ENCODE results near the gene PABPN1L. TPM values are rescaled to one million over a fixed set of nuclear protein-coding genes. Genes with fewer than 3 reads are reported as not detected.

Gene PABPN1L
- total RNA-seq, 2 donors from 2014 or later = not detected

DNA sequence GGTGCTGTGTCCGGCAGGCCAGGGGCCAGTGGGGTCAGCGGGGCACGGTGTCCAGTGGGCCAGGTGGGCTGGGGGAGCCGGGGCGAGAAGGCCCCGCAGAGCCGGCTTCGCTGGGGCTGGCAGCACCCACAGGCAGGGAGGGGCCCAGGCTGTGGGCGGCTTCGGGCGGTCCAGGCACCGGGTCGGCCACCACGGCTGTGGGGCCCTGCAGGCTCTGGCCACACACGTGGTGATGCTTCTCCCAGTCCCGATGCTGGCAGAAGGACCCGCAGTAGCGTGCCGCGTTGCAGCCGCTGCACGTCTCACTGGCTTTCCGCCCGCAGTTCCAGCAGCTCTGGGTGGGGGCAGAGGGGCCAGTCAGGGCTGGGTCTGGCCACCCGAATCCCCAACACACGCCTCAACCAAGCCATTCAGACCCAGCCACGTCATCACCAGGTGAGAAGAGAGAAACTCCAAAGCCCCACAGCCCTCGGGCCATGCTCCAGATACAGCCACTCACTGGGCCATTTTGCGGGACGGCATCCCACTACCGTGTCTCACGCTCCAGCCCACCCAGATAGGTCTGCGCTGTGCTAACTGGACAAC is 10.6 kb upstream of the PABPN1L start:
- no peak overlapping the region for H3K4me3 ChIP-seq
- intact Hi-C loops (cut with DNase I) = no loop called here
- peaks cover 5% of the 10 kb centered on the region for H3K27me3 ChIP-seq
- no peaks in the 10 kb centered on the region for H3K4me1 ChIP-seq
- H3K36me3 ChIP-seq = no peaks in the 10 kb centered on the region
- no peak overlapping the region for H3K27ac ChIP-seq
- H3K9me3 ChIP-seq = no peaks in the 10 kb centered on the region
- H3K9ac ChIP-seq (ENCODE audit: low read depth in 2 of 2, low read length in 2 of 2) = no peak overlapping the region
- TF ChIP-seq CTCF (IDR thresholded peaks at IDR 0.05) = no peak
- no peak for DNase-seq

DNA sequence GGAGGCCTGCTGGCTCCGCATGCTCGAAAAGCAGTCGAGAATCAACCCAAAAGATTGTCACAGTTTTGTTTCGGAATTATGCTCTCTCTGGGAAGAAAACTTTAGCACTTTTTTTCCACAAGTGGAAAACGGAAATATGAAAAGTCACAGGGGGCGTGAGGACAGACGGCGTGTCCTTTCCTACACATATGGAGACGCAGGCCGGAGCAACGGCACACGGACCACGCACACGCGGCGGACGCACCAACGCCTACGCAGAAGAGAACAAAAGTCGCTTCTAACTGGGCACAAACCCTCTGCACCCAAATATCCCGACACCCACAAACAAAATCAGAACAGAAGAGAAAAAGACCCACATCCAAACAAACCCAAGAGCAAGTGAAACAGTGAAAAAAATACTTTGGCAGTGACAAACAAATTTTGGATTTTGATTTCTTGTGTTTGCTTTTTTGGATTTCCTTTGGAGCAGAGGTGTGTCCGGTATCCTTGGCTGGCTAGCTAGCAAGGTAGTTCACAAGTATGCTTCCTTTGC is 9.3 kb upstream of the PABPN1L start:
- no peak overlapping the region for H3K27ac ChIP-seq
- peaks cover 5% of the 10 kb centered on the region for H3K27me3 ChIP-seq
- H3K4me1 ChIP-seq = no peaks in the 10 kb centered on the region
- no peaks in the 10 kb centered on the region for H3K36me3 ChIP-seq
- no peak overlapping the region for H3K4me3 ChIP-seq
- no peak overlapping the region for H3K9ac ChIP-seq (ENCODE audit: low read depth in 2 of 2, low read length in 2 of 2)
- H3K9me3 ChIP-seq = no peaks in the 10 kb centered on the region
- no peak for TF ChIP-seq CTCF (IDR thresholded peaks at IDR 0.05)
- DNase-seq = no peak
- intact Hi-C loops (cut with DNase I) = no loop called here

DNA sequence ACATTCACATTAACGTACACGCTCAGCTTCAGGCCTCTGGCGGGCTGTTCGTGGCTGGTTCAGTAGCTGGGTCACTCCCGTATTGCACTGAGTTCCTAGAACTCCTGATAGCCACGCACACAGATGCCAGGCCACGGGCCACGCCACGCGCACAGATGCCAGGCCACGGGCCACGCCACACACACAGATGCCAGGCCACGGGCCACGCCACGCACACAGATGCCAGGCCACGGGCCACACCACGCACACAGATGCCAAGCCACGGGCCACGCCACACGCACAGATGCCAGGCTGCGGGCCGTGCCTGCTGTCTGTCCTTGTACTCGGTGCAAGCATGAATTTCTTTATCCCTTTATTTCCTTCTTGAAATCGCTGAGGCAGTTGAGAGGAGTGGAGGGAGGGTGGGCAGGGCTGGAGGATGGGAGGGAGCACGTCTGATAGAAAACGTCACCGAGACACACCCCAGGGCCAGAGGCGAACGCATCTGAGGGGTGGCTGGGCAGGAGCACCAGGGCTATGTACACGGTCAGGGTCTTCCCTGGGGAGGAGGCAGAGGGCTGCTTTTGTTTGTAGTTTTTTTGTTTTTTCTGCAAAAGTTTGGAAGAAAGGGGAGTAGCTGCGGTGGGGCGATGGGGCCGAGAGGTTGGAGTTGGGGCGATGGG is 8.6 kb upstream of the PABPN1L start:
- Histone ChIP-seq H3K4me1 (no peaks in the 10 kb centered on the region), H3K4me3 (no peak overlapping the region), H3K9ac (ENCODE audit: low read depth in 2 of 2, low read length in 2 of 2) (no peak overlapping the region), H3K27me3 (peaks cover 11% of the 10 kb centered on the region), H3K9me3 (no peaks in the 10 kb centered on the region), H3K36me3 (no peaks in the 10 kb centered on the region), H3K27ac (no peak overlapping the region)
- DNase-seq = no peak
- TF ChIP-seq CTCF (IDR thresholded peaks at IDR 0.05) = no peak
- intact Hi-C loops (cut with DNase I) = no loop called here

DNA sequence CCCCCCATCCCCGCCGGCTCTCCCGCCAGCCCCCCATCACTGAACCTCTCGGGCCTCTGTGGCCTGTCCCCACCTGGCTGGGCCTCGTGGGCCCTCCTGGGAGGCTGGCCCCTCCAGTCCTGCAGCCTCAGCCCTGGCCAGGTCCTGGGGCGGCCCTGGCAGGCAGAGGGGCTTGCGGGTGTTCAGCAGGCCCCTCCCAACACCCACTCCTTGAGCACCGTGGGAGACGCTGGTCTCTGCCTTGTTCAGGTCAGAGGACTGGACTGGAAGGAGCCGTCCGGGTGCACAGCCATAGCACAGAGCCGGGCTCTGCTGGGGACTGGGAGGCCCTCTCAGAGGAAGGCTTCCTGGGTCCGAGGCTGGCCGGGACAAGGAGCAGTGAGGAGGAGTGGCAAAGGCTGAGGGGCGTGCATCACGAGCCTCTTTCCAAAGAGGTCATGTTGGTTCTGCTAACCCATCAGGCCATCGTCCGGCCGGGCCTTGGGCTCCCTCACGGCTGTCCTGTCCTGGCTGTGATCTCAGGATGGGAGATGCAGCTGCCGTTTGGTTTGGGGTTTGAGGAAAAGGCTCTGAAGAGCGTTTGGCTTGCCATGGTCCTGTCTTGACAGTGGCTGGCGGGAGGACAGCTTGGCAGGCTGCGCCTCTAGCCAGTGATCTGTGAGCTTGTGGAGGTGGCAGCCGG is 6.3 kb upstream of the PABPN1L start:
- no peak overlapping the region for H3K27ac ChIP-seq
- no peaks in the 10 kb centered on the region for H3K36me3 ChIP-seq
- no peaks in the 10 kb centered on the region for H3K4me1 ChIP-seq
- no peak for DNase-seq
- H3K27me3 ChIP-seq = peaks cover 11% of the 10 kb centered on the region
- no peak overlapping the region for H3K9ac ChIP-seq (ENCODE audit: low read depth in 2 of 2, low read length in 2 of 2)
- intact Hi-C loops (cut with DNase I) = no loop called here
- no peaks in the 10 kb centered on the region for H3K9me3 ChIP-seq
- no peak overlapping the region for H3K4me3 ChIP-seq
- no peak for TF ChIP-seq CTCF (IDR thresholded peaks at IDR 0.05)

DNA sequence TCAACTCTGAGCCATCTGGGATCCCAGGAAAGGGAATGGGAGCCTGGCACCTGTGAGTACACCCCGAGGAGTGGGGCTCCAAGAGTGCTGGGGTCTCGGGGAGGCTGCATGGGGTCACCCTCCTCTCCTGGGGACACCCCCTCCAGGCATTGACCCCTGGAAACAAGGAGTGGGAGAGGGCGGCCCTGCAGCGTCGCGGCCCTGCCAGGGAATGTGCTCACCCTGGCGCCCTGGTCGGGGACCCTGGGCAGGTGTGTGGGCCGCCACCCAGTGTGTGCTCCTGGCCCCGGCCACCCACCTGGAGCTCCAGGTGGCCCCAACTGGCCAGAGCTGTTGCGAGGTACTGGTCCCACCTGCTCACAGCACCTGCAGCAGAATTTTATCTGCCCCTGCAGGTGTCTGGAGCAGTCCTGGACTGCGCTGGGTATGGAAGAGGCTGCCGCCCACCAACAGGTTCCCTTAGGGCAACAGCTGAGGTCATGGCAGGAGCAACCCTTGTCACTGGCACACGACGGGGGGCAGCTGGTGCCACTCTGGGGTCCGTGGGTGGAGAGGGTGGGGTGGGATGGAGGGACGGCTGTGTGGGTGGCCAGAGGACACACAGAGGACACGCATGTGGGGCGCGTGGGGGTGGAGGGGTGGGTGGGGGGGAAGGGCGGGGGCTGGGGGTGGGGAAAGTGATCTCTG is 5.4 kb upstream of the PABPN1L start:
- no peak for DNase-seq
- Histone ChIP-seq H3K9me3 (no peaks in the 10 kb centered on the region), H3K27ac (no peak overlapping the region), H3K9ac (ENCODE audit: low read depth in 2 of 2, low read length in 2 of 2) (no peak overlapping the region), H3K4me1 (no peaks in the 10 kb centered on the region), H3K36me3 (no peaks in the 10 kb centered on the region), H3K4me3 (no peak overlapping the region), H3K27me3 (peaks cover 11% of the 10 kb centered on the region)
- intact Hi-C loops (cut with DNase I) = no loop called here
- no peak for TF ChIP-seq CTCF (IDR thresholded peaks at IDR 0.05)

Measured in colonic mucosa (tissue), 4 donors.